ENCODE data around the gene OR10H3. TPM values are rescaled to one million over a fixed set of nuclear protein-coding genes. Genes with fewer than 3 reads are reported as not detected.

Gene OR10H3
- total RNA-seq, 1 experiment from 2014 or later = not detected

Other genes with a start within 250 kb of the OR10H3 start
- 0.23 TPM in 1 of 2 replicates, not detected in the other for gene CYP4F22, start 229.5 kb upstream of the OR10H3 start, total RNA-seq (2014; rRNA removed; shearing (Covaris generic); ENCODE audit: low replicate concordance)
- gene CYP4F8, start 122.8 kb upstream of the OR10H3 start, total RNA-seq (2014; rRNA removed; shearing (Covaris generic); ENCODE audit: low replicate concordance) = not detected in 2 replicates
- not detected in 2 replicates for gene CYP4F3, start 97.1 kb upstream of the OR10H3 start, total RNA-seq (2014; rRNA removed; shearing (Covaris generic); ENCODE audit: low replicate concordance)
- gene CYP4F12, start 64.9 kb upstream of the OR10H3 start, total RNA-seq (2014; rRNA removed; shearing (Covaris generic); ENCODE audit: low replicate concordance) = not detected in 2 replicates
- gene OR10H2, start 10.0 kb upstream of the OR10H3 start, total RNA-seq (2014; rRNA removed; shearing (Covaris generic); ENCODE audit: low replicate concordance) = not detected in 2 replicates
- not detected in 2 replicates for gene OR10H5, start 49.7 kb downstream of the OR10H3 start, total RNA-seq (2014; rRNA removed; shearing (Covaris generic); ENCODE audit: low replicate concordance)
- gene OR10H1, start 77.7 kb downstream of the OR10H3 start, total RNA-seq (2014; rRNA removed; shearing (Covaris generic); ENCODE audit: low replicate concordance) = not detected in 2 replicates
- gene CYP4F2, start 160.1 kb downstream of the OR10H3 start, total RNA-seq (2014; rRNA removed; shearing (Covaris generic); ENCODE audit: low replicate concordance) = not detected in 2 replicates
- gene CYP4F11, start 196.5 kb downstream of the OR10H3 start, total RNA-seq (2014; rRNA removed; shearing (Covaris generic); ENCODE audit: low replicate concordance) = not detected in 2 replicates
- not detected in 2 replicates for gene OR10H4, start 211.0 kb downstream of the OR10H3 start, total RNA-seq (2014; rRNA removed; shearing (Covaris generic); ENCODE audit: low replicate concordance)

Measured in MG63 (cell line).